H1 (cell line): ENCODE results near the gene AAGAB. TPM values are rescaled to one million over a fixed set of nuclear protein-coding genes. Genes with fewer than 3 reads are reported as not detected.

Source experiments
- ATF3 ChIP-seq: IDR thresholded peaks from 2 replicates; pipeline ENCODE4 v1.6.1; 2011; ENCODE audit warnings: low read depth, mild to moderate bottlenecking, low read length; ENCODE audit not compliant: insufficient read depth
- CHD7 ChIP-seq: fragments of 300-600 bp; sonication (generic); IDR thresholded peaks from 2 replicates; pipeline ENCODE4 v1.7.1; 2012; ENCODE audit warnings: low read length, moderate library complexity, mild to moderate bottlenecking, inconsistent platforms; ENCODE audit not compliant: insufficient replicate concordance
- CTBP2 ChIP-seq: IDR thresholded peaks from 2 replicates; pipeline ENCODE4 v1.7.0; 2011; ENCODE audit warnings: borderline replicate concordance, mild to moderate bottlenecking, moderate library complexity, mixed read lengths, low read length; ENCODE audit not compliant: insufficient read depth, insufficient read length
- CTCF ChIP-seq, 3 experiments: IDR thresholded peaks; 1 replicate in 2 of 3; 2 replicates in 1 of 3; pipeline versions ENCODE4 v1.5.1 to v1.6.1; 2011; ENCODE audit warnings: low read length in 3 of 3, mild to moderate bottlenecking in 3 of 3, inconsistent platforms in 2 of 3, low read depth in 1 of 3, moderate library complexity in 1 of 3; ENCODE audit not compliant: insufficient read depth in 1 of 3; ENCODE audit errors: control extremely low read depth in 1 of 3
- YY1 ChIP-seq: IDR thresholded peaks from 2 replicates; pipeline ENCODE4 v1.6.1; 2011; ENCODE audit warnings: low read depth, mild to moderate bottlenecking, low read length
- polyA plus RNA-seq, 7 experiments: library from polyadenylated mRNA; depleted of rRNA in 3 of 7; stranded (reverse) in 5 of 7; unstranded in 2 of 7; fragments of >200 nt in 5 of 7; fragments of 200-250 nt in 2 of 7; gene quantifications; 1 replicate in 5 of 7; 2 replicates in 1 of 7; 4 replicates in 1 of 7; pipeline versions ENCODE4 v1.2.1 to v1.2.3, GENCODE V29; 2011 to 2013; ENCODE audit warnings: missing spikeins in 2 of 7, mixed read lengths in 2 of 7
- total RNA-seq: library from RNA; stranded (reverse); fragmentation: NEBNext Ultra II Directional; extraction: Animal tissue kit (Norgen Biotek cat#: 25700); gene quantifications from 2 replicates; pipeline ENCODE4 v1.2.1, GENCODE V29; 2021

Gene AAGAB
- total and polyA plus RNA-seq, 2 of the 8 experiments (the other 6 are each of a cell fraction or from before 2014, with no cell fraction given), result 20.1 to 45.9 TPM

GRCh38 chr15:67303490-67304363 is 49.3 kb upstream of the AAGAB start (continued):
- TF ChIP-seq CHD7, result no peak
- TF ChIP-seq CTCF (IDR thresholded peaks at IDR 0.05; ENCODE audit: control extremely low read depth in 1 of 3, insufficient read depth in 1 of 3, low read depth in 1 of 3, low read length in 3 of 3), result peak in 2 of 3 experiments; percentile 51 to 66; a peak in 3 of 4 replicates
- TF ChIP-seq YY1, result no peak
- no peak for TF ChIP-seq CTBP2
- TF ChIP-seq ATF3, result no peak
- TF ChIP-seq, all 59 proteins: peak for 3
